ENCODE results near the gene UPP1. TPM values are rescaled to one million over a fixed set of nuclear protein-coding genes. Genes with fewer than 3 reads are reported as not detected.

UPP1 gene
- total and polyA plus RNA-seq, 10 of the 15 experiments (the other 5 are each of a cell fraction or from before 2014, with no cell fraction given) = 0.93 to 7.9 (median 3.8) TPM

GRCh38 chr7:48099781-48100180 is 10.7 kb downstream of the UPP1 start:
- TF ChIP-seq ZBED1 (IDR thresholded peaks at IDR 0.05; ENCODE audit: borderline replicate concordance) = no peak
- TF ChIP-seq MEF2A (IDR thresholded peaks at IDR 0.05; ENCODE audit: insufficient read depth, low read depth, low read length) = no peak
- TF ChIP-seq ETV6 (conservative IDR thresholded peaks at IDR 0.05 in 1 of 2, IDR thresholded peaks at IDR 0.05 in 1 of 2; ENCODE audit: borderline replicate concordance in 1 of 2, low read depth in 1 of 2) = no peak
- TF ChIP-seq ZNF592 (IDR thresholded peaks at IDR 0.05) = no peak
- no peak for TF ChIP-seq ZNF384 (IDR thresholded peaks at IDR 0.05; ENCODE audit: borderline replicate concordance, low read depth, low read length)
- no peak for TF ChIP-seq SIN3A (IDR thresholded peaks at IDR 0.05; ENCODE audit: low read depth, low read length)
- no peak for TF ChIP-seq ZSCAN29 (IDR thresholded peaks at IDR 0.05)
- no peak for TF ChIP-seq BCL11A (IDR thresholded peaks at IDR 0.05; ENCODE audit: low read depth, low read length)
- no peak for TF ChIP-seq MXI1 (IDR thresholded peaks at IDR 0.05; ENCODE audit: low read depth, low read length)
- TF ChIP-seq RELA (IDR thresholded peaks at IDR 0.05; ENCODE audit: borderline replicate concordance, partially characterized antibody) = no peak
- TF ChIP-seq E4F1 (IDR thresholded peaks at IDR 0.05; ENCODE audit: borderline replicate concordance, partially characterized antibody) = no peak

More at GRCh38 chr7:48099781-48100180, 10.7 kb downstream of the UPP1 start:
- Histone ChIP-seq H4K20me1 (ENCODE audit: control insufficient read depth, insufficient read depth) (no peaks in the 10 kb centered on the region), H3K27me3 (replicated peaks in 1 of 2; ENCODE audit: control insufficient read depth in 2 of 2, insufficient read depth in 2 of 2, low read length in 1 of 2) (no peaks in the 10 kb centered on the region), H3K9me3 (replicated peaks; ENCODE audit: control insufficient read depth, insufficient read depth, low read length) (no peaks in the 10 kb centered on the region), H3K27ac (ENCODE audit: control insufficient read depth, insufficient read depth) (no peak overlapping the region), H3K36me3 (ENCODE audit: control insufficient read depth in 2 of 2, insufficient read depth in 2 of 2, low read length in 1 of 2) (no peaks in the 10 kb centered on the region), H3K79me2 (ENCODE audit: control insufficient read depth, insufficient read depth, low read length) (no peaks in the 10 kb centered on the region), H3K4me2 (ENCODE audit: control insufficient read depth, insufficient read depth) (no peak overlapping the region), H3K9ac (ENCODE audit: control insufficient read depth, insufficient read depth, low read length) (no peak overlapping the region), H3K4me3 (no peak overlapping the region), H3K4me1 (ENCODE audit: control insufficient read depth, insufficient read depth, low read length) (no peaks in the 10 kb centered on the region), H2AFZ (ENCODE audit: control insufficient read depth, low read depth, low read length) (no peak overlapping the region)
- WGBS (ENCODE audit: insufficient coverage, insufficient replicate concordance, low lambda C conversion rate, missing lambda C conversion rate) = 99% methylated on average over 3 of the region's 3 CpGs
- ChIA-PET RAD21 (ENCODE audit: unreplicated experiment) (no interaction called here), CTCF (no interaction called here), POLR2A (no interaction called here), SMC1A (ENCODE audit: uncharacterized antibody, unreplicated experiment) (interaction anchor here (1.0 kb wide), 1 partner anchor 8 kb away, joined by 3 read pairs; no protein-coding TSS in a partner anchor)
- no TSS peak for BruUV-seq (replicated peaks)
- ATAC-seq (no peak), FAIRE-seq (no peak), DNase-seq (ENCODE audit: low read depth, low spot score) (no peak)
- intact Hi-C loops (cut with micrococcal nuclease; ENCODE audit: unreplicated experiment) = no loop called here
- in situ Hi-C loops (cut with MboI) = no loop called here
